Liver (tissue), 3 donors: ENCODE measurements around the gene NEDD4.

ENCODE experiments used
- CTCF ChIP-seq: fragments of 150-350 bp; IDR thresholded peaks from 2 replicates; pipeline ENCODE4 v1.5.1; 2017; ENCODE audit warnings: improper control_type of control experiment, low read depth, low read length; ENCODE audit not compliant: missing input control
- EGR1 ChIP-seq, 2 donors: IDR thresholded peaks; 2 replicates each; pipeline ENCODE4 v1.6.1; 2016 to 2018; ENCODE audit warnings: antibody characterized with exemption in 2 of 2, low read depth in 2 of 2
- FOXA2 ChIP-seq: IDR thresholded peaks from 2 replicates; pipeline ENCODE4 v1.6.1; 2016; ENCODE audit warnings: antibody characterized with exemption
- GABPA ChIP-seq, 2 donors: IDR thresholded peaks in 1 of 2; conservative IDR thresholded peaks in 1 of 2; 2 replicates each; pipeline ENCODE4 v1.6.1; 2016; ENCODE audit warnings: antibody characterized with exemption in 2 of 2, mild to moderate bottlenecking in 1 of 2, moderate library complexity in 1 of 2
- HNF4A ChIP-seq, 2 donors: conservative IDR thresholded peaks; 2 replicates each; pipeline ENCODE4 v1.6.1; 2016; ENCODE audit warnings: antibody characterized with exemption in 2 of 2, mild to moderate bottlenecking in 2 of 2
- HNF4G ChIP-seq: IDR thresholded peaks from 2 replicates; pipeline ENCODE4 v1.6.1; 2016; ENCODE audit warnings: antibody characterized with exemption
- JUND ChIP-seq, 2 donors: IDR thresholded peaks; 2 replicates each; pipeline ENCODE4 v1.6.1; 2016; ENCODE audit warnings: antibody characterized with exemption in 2 of 2
- RAD21 ChIP-seq, 2 donors: IDR thresholded peaks; 2 replicates each; pipeline ENCODE4 v1.6.1; 2016; ENCODE audit warnings: antibody characterized with exemption in 2 of 2, mild to moderate bottlenecking in 2 of 2
- REST ChIP-seq: IDR thresholded peaks from 2 replicates; pipeline ENCODE4 v1.6.1; 2016; ENCODE audit warnings: antibody characterized with exemption, mild to moderate bottlenecking
- SP1 ChIP-seq: IDR thresholded peaks from 2 replicates; pipeline ENCODE4 v1.6.1; 2018; ENCODE audit warnings: antibody characterized with exemption, mild to moderate bottlenecking
- TAF1 ChIP-seq: conservative IDR thresholded peaks from 2 replicates; pipeline ENCODE4 v1.6.1; 2016; ENCODE audit warnings: antibody characterized with exemption, mild to moderate bottlenecking
- ZBTB33 ChIP-seq: IDR thresholded peaks from 2 replicates; pipeline ENCODE4 v1.6.1; 2016; ENCODE audit warnings: antibody characterized with exemption
- TF ChIP-seq, protein P1 (sequence below): IDR thresholded peaks from 2 replicates; pipeline ENCODE4 v1.6.1; 2016; ENCODE audit warnings: antibody characterized with exemption
- TF ChIP-seq, protein P2 (sequence below): IDR thresholded peaks from 2 replicates; pipeline ENCODE4 v1.6.1; 2016; ENCODE audit warnings: antibody characterized with exemption
- donor health status: healthy.
- donor health status: healthy.

DNA sequence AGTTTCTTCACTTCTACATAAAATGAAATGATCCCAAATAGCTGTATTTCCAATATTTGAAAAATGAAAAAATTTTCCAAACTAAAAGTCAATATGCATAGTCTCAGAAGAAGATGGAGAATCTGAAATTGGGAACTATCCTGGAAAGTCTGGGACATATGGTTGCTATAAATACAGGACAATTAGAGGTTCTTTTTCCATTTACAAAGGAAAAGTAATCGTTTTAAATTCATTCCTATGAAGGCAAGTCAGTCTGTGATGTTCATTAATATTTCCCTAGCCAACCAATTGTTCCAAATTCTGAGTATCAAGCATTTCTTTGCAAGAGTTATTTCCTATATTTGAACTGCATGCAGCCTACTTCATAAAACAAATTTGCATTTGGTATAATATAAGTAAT lies 102.2 kb downstream of the NEDD4 start:
- TF ChIP-seq EGR1 (IDR thresholded peaks at IDR 0.05; ENCODE audit: low read depth in 2 of 2) (no peak), FOXA2 (no peak), CTCF (no peak), TAF1 (no peak), HNF4G (no peak), JUND (IDR thresholded peaks at IDR 0.05) (no peak), SP1 (no peak), RAD21 (IDR thresholded peaks at IDR 0.05) (no peak), REST (no peak), GABPA (IDR thresholded peaks at IDR 0.05 in 1 of 2, conservative IDR thresholded peaks at IDR 0.05 in 1 of 2) (no peak), HNF4A (conservative IDR thresholded peaks at IDR 0.05) (no peak), ZBTB33 (no peak)
- TF ChIP-seq, protein P1, sequence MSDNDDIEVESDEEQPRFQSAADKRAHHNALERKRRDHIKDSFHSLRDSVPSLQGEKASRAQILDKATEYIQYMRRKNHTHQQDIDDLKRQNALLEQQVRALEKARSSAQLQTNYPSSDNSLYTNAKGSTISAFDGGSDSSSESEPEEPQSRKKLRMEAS = no peak
- TF ChIP-seq, protein P2, sequence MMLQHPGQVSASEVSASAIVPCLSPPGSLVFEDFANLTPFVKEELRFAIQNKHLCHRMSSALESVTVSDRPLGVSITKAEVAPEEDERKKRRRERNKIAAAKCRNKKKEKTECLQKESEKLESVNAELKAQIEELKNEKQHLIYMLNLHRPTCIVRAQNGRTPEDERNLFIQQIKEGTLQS = no peak
